ENCODE results near the gene CYFIP1.

The CYFIP1 gene

DNA sequence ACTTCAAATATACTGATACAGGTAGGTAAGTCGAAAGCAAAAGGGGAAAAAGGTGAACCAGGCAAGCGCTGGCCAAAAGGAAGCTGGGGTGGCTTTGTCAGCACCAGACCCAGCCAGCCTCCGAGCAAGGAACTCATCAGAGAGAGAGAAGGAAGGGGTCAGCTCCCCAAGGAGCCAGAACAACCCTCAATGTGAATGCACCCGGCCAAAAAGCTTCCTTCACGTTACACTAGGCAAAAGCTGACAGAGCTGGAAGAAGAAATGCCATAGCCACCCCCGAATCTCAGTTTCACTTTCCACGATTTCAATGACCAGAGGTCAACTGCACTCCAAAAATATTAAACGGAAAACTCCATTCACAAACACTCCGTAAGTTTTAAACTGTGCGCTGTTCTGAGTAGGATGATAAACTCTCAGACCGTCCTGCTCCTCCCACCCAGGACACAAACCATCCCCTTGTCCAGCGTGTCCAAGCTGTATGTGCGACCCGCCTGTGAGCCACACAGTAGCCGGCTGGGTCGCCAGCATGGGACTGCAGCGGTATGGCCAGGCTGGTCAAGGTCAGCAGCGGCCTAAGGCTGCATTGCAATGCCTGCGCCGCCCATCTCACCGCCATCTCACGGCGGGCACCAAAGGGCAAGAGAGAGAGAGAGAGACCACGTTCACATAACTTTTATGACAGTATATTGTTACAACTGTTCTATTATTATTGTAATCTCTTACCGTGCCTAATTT is 29.7 kb downstream of the CYFIP1 start:
- DNase-seq (ENCODE audit: low spot score) (no peak), FAIRE-seq (no peak)

DNA sequence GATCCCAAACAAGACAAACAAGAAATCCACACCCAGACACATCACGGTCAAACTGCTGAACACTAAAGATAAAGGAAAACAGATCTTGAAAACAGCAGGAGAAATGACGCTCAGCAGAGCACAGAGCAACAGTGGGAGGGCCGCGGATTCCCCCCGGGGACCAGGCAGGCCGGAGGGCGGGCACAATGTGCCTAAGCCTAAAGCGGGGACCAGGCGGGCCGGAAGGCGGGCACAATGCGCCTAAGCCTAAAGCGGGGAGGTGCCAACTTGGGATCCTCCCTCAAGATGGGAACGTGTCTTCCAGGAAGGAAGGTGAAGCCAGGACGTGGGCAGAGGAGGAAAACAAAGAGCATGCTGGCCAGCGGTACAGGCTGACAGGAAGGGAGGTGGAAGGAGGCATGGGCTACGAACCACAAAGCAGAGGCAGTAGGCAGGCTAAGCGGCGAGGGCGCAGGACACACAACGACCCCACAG is 31.1 kb downstream of the CYFIP1 start:
- DNase-seq (ENCODE audit: low spot score): no peak
- no peak for FAIRE-seq

DNA sequence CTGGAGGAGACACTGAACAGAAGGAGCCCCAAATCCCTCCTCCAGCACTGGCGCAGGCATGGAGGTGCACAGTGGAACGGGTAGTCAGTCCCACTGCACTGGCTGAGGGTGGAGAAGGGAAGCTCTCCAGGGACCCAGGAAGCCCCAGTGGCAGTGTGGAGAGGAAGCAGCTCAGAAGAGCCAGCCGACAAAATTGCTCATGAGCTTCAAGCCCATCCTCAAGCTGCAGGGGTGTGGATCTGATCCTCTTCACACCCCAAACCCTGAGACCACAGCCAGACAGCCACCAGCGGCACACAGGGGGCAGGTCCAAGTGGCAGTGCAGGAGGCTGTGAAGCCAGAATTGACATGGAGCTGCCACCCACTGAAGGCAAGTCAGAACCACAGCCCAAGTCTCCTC is 32.1 kb downstream of the CYFIP1 start:
- DNase-seq (ENCODE audit: low spot score): no peak
- no peak for FAIRE-seq

DNA sequence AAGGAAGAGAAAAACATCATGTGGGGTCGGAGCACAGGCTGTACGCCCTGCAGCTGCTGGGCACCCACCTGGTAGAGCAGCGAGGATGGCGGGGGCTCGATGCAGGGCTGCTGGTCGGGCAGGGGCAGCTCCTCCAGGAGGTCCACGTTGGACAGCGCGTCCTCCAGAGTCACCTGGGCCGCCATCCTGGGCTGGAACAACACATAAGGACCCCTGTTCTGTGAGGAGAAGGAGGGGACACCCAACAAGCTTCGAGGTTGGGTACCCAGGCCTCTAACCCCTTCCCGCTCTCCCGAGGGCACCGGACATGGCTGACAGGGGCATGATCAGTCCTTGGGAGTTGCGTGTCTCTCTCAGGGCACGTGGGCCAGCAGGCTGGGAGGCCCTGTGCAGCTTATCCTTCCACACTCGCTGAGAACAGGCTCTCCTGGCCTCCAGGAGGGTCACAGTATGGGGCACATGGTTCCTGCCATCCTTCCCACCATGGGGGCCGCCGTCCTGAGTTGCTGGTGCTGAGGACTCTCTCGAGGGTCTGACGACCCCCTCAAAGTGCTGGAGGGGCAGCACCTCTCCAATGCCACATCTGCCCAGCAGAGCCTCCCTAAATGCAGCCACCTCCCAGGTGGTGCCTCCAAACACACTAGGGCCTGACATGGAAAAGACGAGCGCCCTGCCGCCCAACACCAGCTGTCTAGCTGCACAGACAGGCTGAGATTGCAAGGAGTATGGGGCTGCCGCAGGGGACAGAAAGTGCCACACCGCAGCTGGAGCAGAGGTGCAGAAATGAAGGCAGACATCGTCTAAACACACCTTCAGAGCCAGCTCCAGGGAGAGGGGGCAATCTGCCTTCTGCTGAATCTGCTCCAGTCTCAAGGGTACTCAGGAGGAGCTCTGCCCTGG is 32.8 kb downstream of the CYFIP1 start:
- no peak for FAIRE-seq
- no peak for DNase-seq (ENCODE audit: low spot score)

DNA sequence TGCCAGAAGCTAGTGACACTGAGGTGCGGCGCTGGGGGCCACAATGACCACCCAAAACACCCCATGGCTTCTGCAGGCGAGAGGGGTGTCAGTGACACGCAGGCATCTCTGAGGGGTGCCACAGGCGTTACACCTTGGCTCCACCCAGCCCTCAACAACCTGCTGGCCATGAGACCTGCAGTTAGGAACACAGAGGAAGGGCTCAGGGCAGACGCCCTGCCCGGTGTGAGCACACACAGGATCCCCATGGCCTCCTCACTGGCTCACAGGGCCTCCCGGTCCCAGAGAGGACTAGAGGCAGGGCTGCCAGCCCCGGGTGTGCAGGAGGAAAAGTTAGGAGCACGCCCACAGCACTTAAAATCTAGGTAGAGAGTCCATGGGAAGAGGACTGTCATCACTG is 35.1 kb downstream of the CYFIP1 start:
- DNase-seq (ENCODE audit: low spot score): no peak
- no peak for FAIRE-seq

DNA sequence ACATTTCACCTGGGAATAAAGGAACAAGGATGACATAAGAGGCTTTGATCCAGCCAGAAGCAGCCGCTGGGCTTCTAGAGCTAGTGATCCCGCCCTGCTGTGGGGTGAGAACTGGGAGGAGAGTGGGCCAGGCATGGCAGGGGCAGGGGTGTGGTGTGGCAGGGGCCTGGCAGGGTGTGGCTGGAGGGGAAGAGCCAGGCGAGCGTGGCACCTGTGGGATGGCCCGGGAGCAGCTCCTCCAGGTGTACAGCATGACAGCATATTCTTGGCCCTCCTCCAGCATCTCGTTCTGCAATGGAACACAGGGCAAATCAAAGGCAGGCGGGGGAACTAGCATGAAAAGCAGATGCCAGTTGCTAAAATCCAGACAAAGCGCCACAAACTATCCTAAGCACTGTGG is 35.5 kb downstream of the CYFIP1 start:
- FAIRE-seq: no peak
- no peak for DNase-seq (ENCODE audit: low spot score)

DNA sequence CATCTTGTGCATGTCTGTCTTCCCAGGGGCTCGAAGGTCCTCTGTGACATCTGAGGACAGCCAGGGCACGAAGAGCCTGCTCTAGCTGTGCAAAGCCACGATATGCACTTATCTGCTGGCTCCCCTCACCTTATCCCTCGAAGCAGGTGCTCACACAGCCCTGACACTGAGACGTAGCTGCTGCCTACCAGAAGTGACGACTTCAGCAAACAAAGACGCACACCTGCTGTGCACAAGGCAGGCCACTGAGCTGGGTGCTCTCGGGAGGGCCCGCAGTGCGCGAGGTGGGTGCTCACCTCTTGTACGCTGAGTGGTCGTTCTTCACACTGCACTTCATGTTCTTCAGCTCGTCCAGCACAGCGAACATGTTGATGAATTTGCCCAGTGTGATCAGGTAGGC is 37.3 kb downstream of the CYFIP1 start:
- no peak for DNase-seq (ENCODE audit: low spot score)
- FAIRE-seq: no peak

DNA sequence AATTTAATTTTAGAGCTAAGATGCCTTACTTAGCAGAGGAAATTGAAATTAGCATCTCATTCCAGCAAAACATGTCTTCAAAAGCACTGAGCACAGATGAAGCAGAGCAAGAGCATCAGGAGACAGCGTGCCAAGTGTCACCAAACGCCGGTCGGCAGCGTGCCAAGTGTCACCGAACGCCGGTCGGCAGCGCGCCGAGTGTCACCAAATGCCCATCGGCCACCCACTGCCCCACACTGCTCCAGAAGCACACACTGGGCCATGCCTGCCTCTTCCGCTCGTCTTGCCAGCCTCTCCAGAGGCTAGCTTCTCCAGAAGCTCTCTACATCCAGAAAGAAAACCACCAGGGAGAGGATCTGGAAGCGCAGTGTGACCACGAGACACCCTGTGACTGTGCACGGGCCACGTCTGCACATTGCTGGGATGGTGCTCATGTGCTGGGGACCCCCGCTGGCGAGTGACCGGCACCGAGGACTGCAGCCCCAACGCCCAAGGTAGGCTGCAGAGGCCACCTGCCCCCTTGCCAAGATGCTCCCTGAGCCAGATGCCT is 37.8 kb downstream of the CYFIP1 start:
- no peak for FAIRE-seq
- DNase-seq (ENCODE audit: low spot score): no peak

DNA sequence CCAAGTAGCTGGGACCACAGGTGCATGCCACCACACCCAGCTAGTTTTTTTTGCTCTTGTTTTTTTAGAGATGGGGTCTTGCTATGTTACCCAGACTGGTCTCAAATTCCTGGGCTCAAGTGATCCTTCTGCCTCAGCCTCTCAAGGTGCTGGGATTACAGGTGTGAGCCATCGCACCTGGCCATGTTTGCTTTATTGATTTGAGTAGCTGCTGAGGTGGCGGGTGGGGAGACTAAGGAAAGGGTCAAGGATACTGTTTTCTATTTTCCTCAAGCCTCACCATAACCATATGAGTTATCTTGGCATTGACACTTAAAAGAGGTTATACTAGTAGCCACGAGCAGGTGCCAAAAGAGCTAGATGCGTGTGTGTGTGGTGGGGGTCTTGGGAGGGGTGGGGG is 39.0 kb downstream of the CYFIP1 start:
- FAIRE-seq: no peak
- DNase-seq (ENCODE audit: low spot score): no peak

DNA sequence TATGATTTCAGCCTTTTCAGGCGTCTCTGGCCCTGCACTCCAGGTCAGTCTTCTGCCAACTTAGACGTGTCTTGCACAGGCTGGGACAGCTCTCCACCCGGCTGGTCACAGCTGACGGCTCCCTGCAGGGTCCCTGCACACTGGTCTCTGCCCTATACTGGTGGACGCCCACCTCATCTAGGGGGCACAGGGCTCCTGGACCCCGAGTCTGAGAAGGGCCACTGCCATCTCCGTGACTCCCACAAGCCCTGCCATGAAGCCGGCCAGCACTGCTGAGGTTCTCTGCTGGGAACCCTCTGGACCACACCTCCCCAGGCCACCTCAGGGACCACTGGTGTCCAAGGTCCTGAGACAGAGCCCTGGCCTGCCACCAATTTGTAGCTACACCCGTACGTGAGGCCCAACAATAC is 40.5 kb downstream of the CYFIP1 start:
- FAIRE-seq (no peak), DNase-seq (ENCODE audit: low spot score) (no peak)

DNA sequence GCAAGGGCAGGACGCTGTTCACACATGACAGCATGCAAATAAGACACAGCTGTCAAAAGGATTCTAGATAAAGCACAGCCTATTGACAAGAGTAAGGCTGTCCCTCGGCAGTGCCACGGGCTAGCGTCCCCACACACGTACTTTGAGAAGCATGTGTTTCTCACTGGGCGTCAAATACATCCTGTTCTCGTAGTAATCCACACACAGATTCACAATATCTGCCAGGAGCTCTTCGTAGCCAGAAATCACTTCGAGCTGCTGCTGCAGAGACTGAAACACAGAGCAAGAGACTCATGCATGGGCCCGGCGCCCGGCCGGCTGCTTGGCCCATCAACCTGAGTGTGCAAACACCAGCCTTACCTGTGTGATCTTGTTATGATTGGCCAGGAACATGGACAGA is 41.1 kb downstream of the CYFIP1 start:
- no peak for FAIRE-seq
- no peak for DNase-seq (ENCODE audit: low spot score)

DNA sequence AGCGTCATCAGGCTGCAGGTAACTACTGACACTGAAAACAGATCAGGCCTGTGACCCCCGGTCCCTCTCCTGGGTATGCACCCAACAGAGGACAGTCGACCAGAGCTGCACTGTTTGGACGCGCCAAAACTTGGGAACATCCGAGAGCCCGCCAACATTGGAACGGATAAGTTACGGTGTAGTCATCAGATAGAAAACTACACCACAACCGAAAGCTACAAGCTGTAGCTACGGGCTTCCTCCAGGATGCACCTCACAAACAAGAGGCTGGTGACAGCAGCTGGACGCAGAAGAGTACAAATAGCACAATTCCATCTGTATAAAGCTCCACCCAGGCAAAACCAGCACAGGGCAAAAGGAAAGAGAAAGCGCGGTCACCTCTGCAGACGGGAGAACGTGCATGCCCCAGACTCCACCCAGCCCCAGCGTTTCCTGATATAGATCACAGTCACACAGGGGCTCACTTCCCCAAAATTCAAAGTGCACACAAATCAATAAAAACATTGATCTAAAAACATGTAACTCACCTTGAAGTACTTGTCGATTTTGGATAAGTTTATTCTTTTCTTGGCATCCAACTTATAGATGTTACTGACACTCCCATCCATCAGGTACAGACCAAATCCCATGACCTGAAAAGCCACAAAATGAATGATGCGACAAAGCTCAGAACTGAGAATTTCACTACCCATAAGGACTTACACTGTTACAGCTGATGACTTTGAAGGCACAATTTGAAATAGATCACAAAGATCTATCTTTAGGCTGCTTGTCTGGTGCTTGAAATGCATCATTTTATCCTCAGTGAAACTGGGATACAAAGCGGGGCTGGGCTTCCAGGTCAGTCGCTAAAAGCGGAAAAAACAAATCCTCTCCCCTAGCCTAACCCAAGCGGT is 43.3 kb downstream of the CYFIP1 start:
- DNase-seq (ENCODE audit: low spot score): no peak

DNA sequence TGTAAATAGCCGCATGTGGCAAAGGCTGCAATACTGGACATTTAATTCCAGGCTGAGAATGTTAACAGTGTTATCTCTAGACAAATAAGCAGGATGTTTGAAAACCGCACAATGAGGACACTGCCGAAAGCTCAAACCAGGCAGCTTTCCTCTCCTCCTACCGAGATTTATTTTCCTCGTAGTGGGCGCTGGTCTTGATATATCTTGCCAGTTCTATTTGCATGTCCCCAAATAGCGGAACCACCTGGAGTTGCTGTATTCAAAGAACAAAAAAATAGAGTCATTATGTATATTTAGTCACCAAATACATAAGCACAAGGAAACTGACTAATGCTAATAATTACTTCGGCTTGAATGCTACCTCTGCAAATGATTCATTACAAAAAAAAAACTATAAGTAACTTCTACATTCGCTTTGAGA is 46.5 kb downstream of the CYFIP1 start:
- FAIRE-seq (no peak), DNase-seq (ENCODE audit: low spot score) (no peak)

More for the DNA sequence above, 43.3 kb downstream of the CYFIP1 start:
- no peak for FAIRE-seq

DNA sequence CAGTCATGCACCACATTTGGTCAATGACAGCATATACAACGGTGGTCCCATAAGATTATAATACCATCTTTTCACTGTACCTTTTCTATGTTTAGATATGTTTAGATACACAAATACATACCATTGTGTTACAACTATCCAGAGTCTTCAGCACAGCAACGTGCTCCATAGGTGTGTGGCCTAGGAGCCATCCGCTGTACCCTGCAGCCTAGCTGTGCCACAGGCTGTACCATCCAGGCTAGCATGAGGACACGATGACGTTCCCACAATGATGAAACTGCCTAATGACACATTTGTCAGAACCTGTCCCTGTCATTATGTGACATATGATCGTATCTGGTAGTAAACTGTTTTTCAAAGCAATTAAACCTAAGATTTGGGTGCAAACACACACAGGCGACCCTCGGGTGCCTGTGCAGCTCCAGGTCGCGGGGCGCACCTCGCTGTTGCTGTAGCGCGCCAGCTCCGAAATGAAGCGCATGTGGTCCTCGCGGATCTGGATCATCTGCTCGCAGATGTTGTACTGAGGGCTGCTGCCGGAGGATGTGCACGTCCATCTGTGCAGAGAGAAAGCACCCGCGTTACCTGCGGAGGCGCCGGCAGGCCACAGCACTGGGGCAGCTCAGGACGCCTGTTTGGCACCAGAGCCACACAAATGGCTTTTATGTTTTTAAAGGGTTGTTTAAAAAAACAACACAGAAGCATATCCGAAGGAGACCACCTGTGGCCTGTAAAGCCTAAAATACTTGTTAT is 48.2 kb downstream of the CYFIP1 start:
- FAIRE-seq: no peak

DNA sequence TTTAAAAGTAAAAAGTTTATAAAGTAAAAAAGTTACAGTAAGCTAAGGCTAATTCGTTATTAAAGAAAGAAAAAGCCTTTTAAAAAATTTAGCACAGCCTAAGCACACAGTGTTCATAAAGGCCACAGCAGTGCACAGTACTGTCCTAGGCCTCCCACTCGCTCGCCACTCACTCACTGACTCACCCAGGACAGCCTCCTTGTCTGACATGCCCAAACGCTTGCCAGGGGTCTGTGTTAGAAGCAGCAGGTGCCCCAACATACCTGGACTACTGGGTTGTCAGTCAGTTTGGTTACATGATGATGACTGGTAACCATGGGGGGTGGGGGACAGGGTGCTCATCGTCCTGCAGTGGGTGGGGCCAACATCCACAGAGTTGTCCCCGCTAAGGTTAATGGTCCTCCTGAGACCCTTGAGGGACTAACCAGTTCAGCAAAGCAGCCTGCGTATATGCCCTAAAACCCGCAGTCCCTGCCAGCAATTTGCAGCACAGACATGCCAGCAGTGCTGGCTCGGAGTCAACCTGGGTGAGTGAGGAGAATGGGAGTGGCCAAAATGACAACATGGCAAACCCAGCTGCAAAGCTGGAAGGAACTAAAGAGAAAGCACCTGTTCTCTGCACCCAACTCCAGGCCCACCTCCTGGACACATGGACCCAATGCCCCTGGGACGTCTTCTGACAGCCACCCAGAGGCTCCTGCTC is 49.2 kb downstream of the CYFIP1 start:
- FAIRE-seq (no peak), DNase-seq (ENCODE audit: low spot score) (no peak)

More for the DNA sequence above, 48.2 kb downstream of the CYFIP1 start:
- no peak for DNase-seq (ENCODE audit: low spot score)

DNA sequence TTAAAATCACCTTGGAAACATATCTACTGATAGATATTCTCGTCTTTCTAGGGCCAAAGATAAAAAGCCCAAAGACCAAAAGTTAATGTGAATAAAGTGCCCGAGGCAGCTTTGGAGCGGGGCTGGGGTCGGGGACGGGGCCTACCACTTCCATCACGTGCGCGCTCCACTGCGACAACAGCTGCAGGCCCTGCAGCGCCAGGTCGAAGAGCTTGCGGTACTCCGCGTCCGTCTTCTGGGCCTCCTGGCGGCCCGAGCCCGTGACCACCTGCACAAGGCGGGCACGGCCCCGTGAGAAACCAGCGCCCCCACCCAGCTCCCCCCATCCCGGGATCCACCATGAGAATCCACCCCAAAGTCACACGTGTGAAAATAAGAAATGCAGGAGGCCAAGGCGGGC is 52.4 kb downstream of the CYFIP1 start:
- DNase-seq (ENCODE audit: low spot score): no peak
- no peak for FAIRE-seq

DNA sequence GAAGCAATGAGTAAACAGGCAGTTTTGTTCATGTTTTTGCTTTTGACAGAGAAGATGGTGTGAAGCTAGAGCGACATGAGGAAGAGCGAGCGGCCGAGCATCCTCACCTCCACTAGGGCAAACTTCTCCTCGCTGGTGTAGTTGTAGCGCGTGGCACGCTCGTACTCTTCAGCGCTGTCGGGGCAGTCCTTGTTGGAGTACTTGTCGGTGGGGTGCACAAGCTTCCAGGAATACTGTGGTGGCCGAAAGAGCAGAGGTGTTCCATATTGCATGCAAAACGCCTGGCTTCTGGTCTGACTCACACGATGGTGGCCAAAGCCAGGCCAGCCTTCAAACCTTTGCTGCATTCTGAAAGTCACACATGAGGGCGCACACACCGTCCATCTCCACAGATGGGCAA is 54.3 kb downstream of the CYFIP1 start:
- FAIRE-seq: no peak
- DNase-seq (ENCODE audit: low spot score): no peak

DNA sequence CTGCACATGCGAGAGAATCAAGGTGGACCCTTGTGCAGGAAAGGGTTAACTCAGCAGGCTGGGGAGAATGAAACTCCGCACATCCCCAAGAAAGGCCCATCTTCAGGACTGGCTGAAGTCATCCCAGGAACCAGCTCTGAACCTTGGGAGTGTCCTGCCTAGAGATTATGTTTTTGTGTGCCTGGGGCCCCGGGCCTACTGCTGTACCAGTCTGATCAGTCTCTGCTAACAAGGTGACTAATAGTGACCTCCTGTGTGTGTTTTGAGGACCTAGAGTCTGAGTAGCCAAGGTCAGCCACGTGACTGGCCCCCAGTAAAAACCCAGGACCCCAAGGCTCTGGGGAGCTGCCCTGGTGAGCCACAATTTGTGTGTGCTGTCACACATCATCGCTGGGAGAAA is 58.2 kb downstream of the CYFIP1 start:
- DNase-seq (ENCODE audit: low spot score): no peak
- no peak for FAIRE-seq

DNA sequence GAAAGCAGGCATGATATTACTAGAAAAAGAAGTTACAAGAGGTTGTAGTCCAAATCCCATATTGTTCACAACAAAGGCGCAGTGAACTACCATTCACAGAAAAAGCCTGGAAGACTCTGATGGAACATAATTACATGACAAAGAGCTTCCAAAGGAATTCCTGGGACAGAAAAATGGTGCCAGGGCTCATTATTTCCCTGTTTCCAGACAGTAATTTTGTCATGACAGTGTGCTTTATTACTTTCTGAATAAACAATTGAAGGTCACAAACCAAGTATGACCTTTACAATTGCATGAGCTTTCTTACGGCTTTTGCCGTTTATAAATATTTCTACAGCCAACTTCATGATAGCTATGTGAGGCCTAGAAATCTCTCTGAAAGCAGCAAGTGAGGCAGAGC is 61.0 kb downstream of the CYFIP1 start:
- DNase-seq (ENCODE audit: low spot score): no peak
- no peak for FAIRE-seq

DNA sequence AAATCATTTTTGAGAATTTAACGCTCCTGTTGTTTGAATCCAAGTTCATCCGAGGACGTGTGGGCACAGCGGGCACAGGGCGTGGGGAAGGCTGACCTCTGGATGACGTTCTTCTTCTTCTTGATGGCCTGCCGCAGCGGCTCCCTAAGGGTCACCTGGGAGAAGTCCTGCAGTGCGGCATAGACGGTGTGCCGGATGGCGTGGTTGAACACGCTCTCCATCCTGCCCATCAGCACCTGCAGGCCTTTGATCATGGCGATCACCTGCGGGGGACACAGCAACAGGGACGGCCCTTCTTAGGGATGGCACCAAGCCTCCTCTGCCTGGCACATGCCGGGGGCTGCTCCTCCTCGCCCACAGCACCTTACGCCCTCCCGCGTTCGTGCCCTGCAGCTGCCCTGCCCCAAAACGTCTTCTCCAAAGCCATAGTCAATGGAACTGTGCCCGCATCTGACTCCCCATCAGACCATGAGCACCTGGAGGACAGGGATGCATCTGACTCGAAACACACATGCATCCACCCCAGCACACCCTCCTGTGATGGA is 61.5 kb downstream of the CYFIP1 start:
- no peak for DNase-seq (ENCODE audit: low spot score)
- no peak for FAIRE-seq
